HEK293 (cell line): ENCODE results near the gene NDE1.

ENCODE experiments used
- CTCF ChIP-seq: fragments of 450-650 bp; formaldehyde crosslinking; IDR thresholded peaks from 2 replicates; pipeline ENCODE4 v1.5.1; 2016; ENCODE audit warnings: missing biosample characterization, missing genetic modification characterization
- HOXC10 ChIP-seq: sonication (generic); formaldehyde crosslinking; IDR thresholded peaks from 2 replicates; pipeline ENCODE4 v1.8.1; 2023; ENCODE audit warnings: mild to moderate bottlenecking, missing genetic modification reagents
- PATZ1 ChIP-seq: fragments of 450-650 bp; formaldehyde crosslinking; IDR thresholded peaks from 2 replicates; pipeline ENCODE4 v1.5.1; 2016; ENCODE audit warnings: missing biosample characterization, missing genetic modification characterization
- YY1 ChIP-seq: fragments of 450-650 bp; formaldehyde crosslinking; IDR thresholded peaks from 2 replicates; pipeline ENCODE4 v1.5.1; 2018; ENCODE audit warnings: missing biosample characterization, missing genetic modification characterization
- ZNF114 ChIP-seq: fragments of 450-650 bp; formaldehyde crosslinking; IDR thresholded peaks from 2 replicates; pipeline ENCODE4 v1.5.0; 2017; ENCODE audit warnings: missing biosample characterization, missing genetic modification characterization
- ZNF280D ChIP-seq: fragments of 450-650 bp; formaldehyde crosslinking; IDR thresholded peaks from 2 replicates; pipeline ENCODE4 v1.5.1; 2016; ENCODE audit warnings: missing biosample characterization, missing genetic modification characterization
- ZNF48 ChIP-seq: fragments of 450-650 bp; formaldehyde crosslinking; IDR thresholded peaks from 2 replicates; pipeline ENCODE4 v1.5.1; 2016; ENCODE audit warnings: missing biosample characterization, missing genetic modification characterization

GRCh38 chr16:15641753-15642556, 8.1 kb upstream of the NDE1 start:
- TF ChIP-seq ZNF48 (tag by site-specific recombination) (no peak), CTCF (tag by site-specific recombination) (no peak), YY1 (no peak), HOXC10 (no peak), ZNF114 (tag by site-specific recombination) (no peak), PATZ1 (no peak), ZNF280D (tag by site-specific recombination) (no peak)
